NCI-H2196 (cell line): ENCODE measurements around the gene SPACA5.
"Not testable (repeated sequence)": the region's sequence is repeated elsewhere in the genome, so short reads cannot be mapped to it uniquely, and the experiment has no call there.

Source experiments
- DNase-seq: peaks from one replicate; lab custom pipeline; 2025; ENCODE audit not compliant: unreplicated experiment; lab: John Stamatoyannopoulos, UW

SPACA5 gene

GRCh38 chrX:48021026-48021900, 14.5 kb downstream of the SPACA5 start:
- peak; percentile 63 for DNase-seq

- DNase-seq = no peak
These were observed 15.3 kb downstream of the SPACA5 start for GRCh38 chrX:48022100-48022499.

GRCh38 chrX:48022738-48023137, 15.9 kb downstream of the SPACA5 start:
- no peak for DNase-seq

GRCh38 chrX:48025561-48025960, 18.8 kb downstream of the SPACA5 start:
- DNase-seq = peak; percentile 49

GRCh38 chrX:48027545-48027944, 20.8 kb downstream of the SPACA5 start:
- DNase-seq = not testable (repeated sequence)

- no peak for DNase-seq
These were observed 21.3 kb downstream of the SPACA5 start for GRCh38 chrX:48028091-48028490.

- no peak for DNase-seq
These were observed 23.4 kb downstream of the SPACA5 start for GRCh38 chrX:48030237-48030636.

GRCh38 chrX:48030641-48031173, 23.9 kb downstream of the SPACA5 start:
- not testable (repeated sequence) for DNase-seq

- DNase-seq = no peak
These were observed 29.1 kb downstream of the SPACA5 start for GRCh38 chrX:48035891-48036290.

- no peak for DNase-seq
These were observed 36.3 kb downstream of the SPACA5 start for GRCh38 chrX:48043056-48043455.

GRCh38 chrX:48045410-48046311, 38.9 kb downstream of the SPACA5 start:
- DNase-seq = no peak

GRCh38 chrX:48046846-48047245, 40.1 kb downstream of the SPACA5 start:
- DNase-seq = no peak

GRCh38 chrX:48058621-48059295, 52.0 kb downstream of the SPACA5 start:
- no peak for DNase-seq

GRCh38 chrX:48059296-48059639, 52.5 kb downstream of the SPACA5 start:
- DNase-seq = no peak
